Measurements from ENCODE around the gene MCRIP2.

The MCRIP2 gene

DNA sequence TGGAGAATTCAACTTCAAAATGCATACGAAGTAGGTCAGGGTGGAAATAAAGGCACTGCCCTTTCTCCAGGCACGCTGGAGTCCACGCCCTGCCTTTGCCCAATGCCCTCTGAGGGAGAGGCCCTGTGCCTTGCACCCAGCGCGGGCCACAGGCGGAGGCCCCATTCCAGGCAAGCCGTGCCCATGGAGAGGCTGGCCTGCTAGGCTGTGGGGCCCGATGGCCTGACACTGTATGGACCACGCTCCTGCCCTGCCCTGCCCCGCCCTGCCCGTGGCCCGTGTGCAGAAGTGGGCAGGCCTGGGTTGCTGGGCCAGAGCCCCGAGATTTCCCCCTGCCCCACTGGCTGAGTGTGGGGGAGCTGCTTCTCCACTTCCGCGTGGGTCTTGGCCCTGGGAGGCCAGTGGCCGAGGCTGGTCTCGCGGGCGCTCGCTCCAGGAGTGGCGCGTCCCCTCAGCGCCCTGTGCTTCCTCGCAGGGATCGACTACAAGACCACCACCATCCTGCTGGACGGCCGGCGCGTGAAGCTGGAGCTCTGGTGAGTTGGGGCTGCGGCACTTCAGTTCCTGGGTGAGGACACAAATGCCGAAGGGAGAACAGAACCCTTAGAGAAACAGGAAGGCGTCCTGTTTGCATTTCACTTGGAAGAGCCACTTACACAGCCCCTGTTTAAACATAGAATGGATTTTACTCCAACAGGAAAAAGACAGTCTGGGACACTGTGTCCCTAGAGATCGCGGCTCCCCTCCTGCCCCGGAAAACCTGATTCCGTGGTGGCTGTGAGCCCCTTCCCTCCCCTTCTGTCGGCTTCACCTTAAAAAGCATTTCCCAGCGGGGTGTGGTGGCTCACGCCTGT is 24.7 kb upstream of the MCRIP2 start:
- H3K36me3 ChIP-seq (ENCODE audit: control insufficient read depth, insufficient read depth, low read length): peaks cover 9% of the 10 kb centered on the region

DNA sequence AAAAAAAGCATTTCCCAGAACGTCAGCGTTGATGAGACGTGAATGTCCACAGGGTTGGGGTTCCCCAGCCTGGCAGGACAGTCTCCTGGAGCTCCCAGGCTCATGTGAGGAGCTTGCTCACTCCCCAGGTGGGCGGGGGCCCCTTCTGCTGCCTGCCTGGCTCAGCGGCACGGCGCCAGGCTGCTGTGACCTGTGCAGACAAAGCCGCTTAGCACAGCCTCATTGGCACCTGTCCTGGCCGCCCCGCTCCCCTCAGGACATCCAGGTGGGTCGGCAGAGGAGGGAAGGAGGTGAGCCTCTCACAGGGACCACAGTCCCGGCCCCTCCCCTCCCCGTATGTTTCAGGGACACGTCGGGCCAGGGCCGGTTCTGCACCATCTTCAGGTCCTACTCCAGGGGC is 23.8 kb upstream of the MCRIP2 start:
- DNase-seq: no peak
- peaks cover 9% of the 10 kb centered on the region for H3K36me3 ChIP-seq (ENCODE audit: control insufficient read depth, insufficient read depth, low read length)
- no peaks in the 10 kb centered on the region for H3K9me3 ChIP-seq (ENCODE audit: control insufficient read depth, low read length)
- no peaks in the 10 kb centered on the region for H3K4me1 ChIP-seq (ENCODE audit: control insufficient read depth, insufficient read depth, low read length, poor library complexity, severe bottlenecking)
- no peak overlapping the region for H3K4me3 ChIP-seq (ENCODE audit: insufficient read depth, low read depth, low read length, poor library complexity, severe bottlenecking)
- H3K27ac ChIP-seq (ENCODE audit: insufficient read depth, low read length, poor library complexity, severe bottlenecking): no peak overlapping the region
- no peaks in the 10 kb centered on the region for H3K27me3 ChIP-seq (replicated peaks; ENCODE audit: control insufficient read depth, insufficient read depth, low read length, poor library complexity, severe bottlenecking)

More for the DNA sequence above, 24.7 kb upstream of the MCRIP2 start:
- no peaks in the 10 kb centered on the region for H3K27me3 ChIP-seq (replicated peaks; ENCODE audit: control insufficient read depth, insufficient read depth, low read length, poor library complexity, severe bottlenecking)
- no peak overlapping the region for H3K4me3 ChIP-seq (ENCODE audit: insufficient read depth, low read depth, low read length, poor library complexity, severe bottlenecking)
- no peak overlapping the region for H3K27ac ChIP-seq (ENCODE audit: insufficient read depth, low read length, poor library complexity, severe bottlenecking)
- DNase-seq: no peak
- H3K9me3 ChIP-seq (ENCODE audit: control insufficient read depth, low read length): no peaks in the 10 kb centered on the region
- H3K4me1 ChIP-seq (ENCODE audit: control insufficient read depth, insufficient read depth, low read length, poor library complexity, severe bottlenecking): no peaks in the 10 kb centered on the region

DNA sequence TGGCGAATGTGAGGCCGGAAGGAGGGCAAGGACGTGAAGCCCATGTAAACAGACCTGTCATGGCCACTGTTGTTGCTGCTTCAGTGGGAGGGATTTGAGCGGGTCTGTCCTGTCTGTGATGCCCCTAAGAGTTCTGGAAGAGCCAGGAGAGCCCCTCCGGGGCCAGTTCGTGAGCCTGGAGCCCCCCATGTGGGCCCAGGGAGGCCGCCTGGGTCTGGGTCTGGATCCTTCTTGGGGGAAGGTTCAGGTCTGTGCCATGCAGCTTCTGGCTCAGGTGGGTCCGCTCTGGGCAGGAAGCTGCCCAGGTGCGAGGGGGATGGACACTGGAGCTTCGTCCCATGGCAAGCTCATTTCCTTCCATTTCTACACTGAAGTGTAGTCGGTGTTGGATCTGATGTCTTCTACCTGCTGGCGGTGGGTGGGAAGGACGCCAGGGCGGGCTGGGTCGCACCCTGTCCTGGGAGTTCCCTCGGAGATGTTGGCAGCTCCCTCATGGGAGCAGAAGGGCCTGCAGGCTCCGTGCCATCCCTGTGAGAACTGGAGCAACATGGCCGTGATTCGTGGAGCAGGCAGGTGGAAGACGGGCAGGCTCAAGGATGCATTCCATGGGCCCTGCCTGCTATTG is 22.0 kb upstream of the MCRIP2 start:
- no peaks in the 10 kb centered on the region for H3K27me3 ChIP-seq (replicated peaks; ENCODE audit: control insufficient read depth, insufficient read depth, low read length, poor library complexity, severe bottlenecking)
- H3K36me3 ChIP-seq (ENCODE audit: control insufficient read depth, insufficient read depth, low read length): peaks cover 4% of the 10 kb centered on the region
- H3K9me3 ChIP-seq (ENCODE audit: control insufficient read depth, low read length): no peaks in the 10 kb centered on the region
- H3K4me3 ChIP-seq (ENCODE audit: insufficient read depth, low read depth, low read length, poor library complexity, severe bottlenecking): no peak overlapping the region
- H3K27ac ChIP-seq (ENCODE audit: insufficient read depth, low read length, poor library complexity, severe bottlenecking): no peak overlapping the region
- no peaks in the 10 kb centered on the region for H3K4me1 ChIP-seq (ENCODE audit: control insufficient read depth, insufficient read depth, low read length, poor library complexity, severe bottlenecking)
- DNase-seq: no peak

DNA sequence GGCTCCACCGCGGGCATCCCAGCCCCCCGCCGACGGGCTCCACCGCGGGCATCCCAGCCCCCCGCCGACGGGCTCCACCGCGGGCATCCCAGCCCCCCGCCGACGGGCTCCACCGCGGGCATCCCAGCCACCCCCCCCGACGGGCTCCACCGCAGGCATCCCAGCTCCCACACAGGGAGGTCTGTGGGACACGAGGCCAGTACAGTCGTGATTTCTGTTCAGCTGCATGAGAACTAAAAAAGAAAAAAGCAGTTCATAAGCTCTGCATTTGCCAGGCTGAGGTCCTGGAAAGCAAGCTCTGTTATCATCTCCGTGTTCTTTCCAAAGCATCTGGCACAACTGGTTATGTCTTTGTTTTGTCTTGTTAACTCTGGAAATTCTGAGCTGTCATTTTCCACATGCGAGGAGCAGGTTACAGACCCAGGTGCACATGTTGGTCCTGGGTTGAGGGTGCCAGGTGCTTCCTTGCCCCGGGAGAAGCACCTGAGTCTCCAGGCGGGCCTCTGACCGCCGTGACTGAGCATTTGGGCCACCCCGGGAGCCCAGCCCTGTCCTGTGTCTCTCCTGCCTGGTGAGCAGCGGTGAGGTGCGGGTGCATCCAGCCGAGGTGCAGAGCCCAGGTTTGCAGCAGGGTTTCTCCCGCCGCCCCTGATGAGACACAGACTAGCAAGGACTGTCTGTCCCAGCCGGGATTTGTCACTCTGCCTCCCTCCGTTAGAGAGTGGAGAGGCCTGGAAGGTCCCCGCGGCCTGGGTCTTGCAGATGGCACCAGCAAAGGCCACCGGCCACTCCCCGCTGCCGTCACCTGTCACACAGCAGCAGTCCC is 20.7 kb upstream of the MCRIP2 start:
- H3K4me1 ChIP-seq (ENCODE audit: control insufficient read depth, insufficient read depth, low read length, poor library complexity, severe bottlenecking): no peaks in the 10 kb centered on the region
- no peaks in the 10 kb centered on the region for H3K9me3 ChIP-seq (ENCODE audit: control insufficient read depth, low read length)
- DNase-seq: no peak
- no peak overlapping the region for H3K27ac ChIP-seq (ENCODE audit: insufficient read depth, low read length, poor library complexity, severe bottlenecking)
- no peaks in the 10 kb centered on the region for H3K27me3 ChIP-seq (replicated peaks; ENCODE audit: control insufficient read depth, insufficient read depth, low read length, poor library complexity, severe bottlenecking)
- no peak overlapping the region for H3K4me3 ChIP-seq (ENCODE audit: insufficient read depth, low read depth, low read length, poor library complexity, severe bottlenecking)
- peaks cover 4% of the 10 kb centered on the region for H3K36me3 ChIP-seq (ENCODE audit: control insufficient read depth, insufficient read depth, low read length)

DNA sequence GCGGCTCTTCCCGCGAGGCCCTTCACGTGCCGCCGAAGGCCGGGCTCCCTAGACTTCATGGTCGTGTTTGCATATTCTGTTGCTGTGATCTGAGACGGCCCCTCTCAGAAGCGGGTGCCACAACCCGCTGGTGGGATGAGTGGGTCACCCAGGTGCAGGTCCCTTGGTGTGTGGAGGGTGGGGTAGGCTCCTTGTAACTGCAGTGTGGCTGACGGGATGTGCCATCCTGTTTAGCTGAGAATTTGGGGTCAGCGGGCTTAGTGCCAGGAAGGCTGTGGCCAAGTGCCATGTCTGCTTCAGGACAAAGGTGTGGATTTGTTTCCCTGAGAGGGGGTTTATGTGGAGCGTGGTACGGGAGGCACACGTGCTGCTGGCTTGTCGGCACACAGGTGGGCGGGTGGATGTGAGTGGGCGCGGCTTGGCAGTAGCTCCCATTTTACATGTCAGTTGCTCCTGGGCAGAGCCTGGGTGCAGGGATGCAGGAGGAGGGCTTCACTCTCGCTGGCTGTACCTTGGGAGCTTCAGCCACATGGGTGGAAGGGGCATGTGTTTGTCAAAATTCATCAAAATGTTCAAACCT is 20.0 kb upstream of the MCRIP2 start:
- no peaks in the 10 kb centered on the region for H3K9me3 ChIP-seq (ENCODE audit: control insufficient read depth, low read length)
- H3K27ac ChIP-seq (ENCODE audit: insufficient read depth, low read length, poor library complexity, severe bottlenecking): no peak overlapping the region
- H3K36me3 ChIP-seq (ENCODE audit: control insufficient read depth, insufficient read depth, low read length): peaks cover 4% of the 10 kb centered on the region
- no peak overlapping the region for H3K4me3 ChIP-seq (ENCODE audit: insufficient read depth, low read depth, low read length, poor library complexity, severe bottlenecking)
- no peak for DNase-seq
- H3K27me3 ChIP-seq (replicated peaks; ENCODE audit: control insufficient read depth, insufficient read depth, low read length, poor library complexity, severe bottlenecking): no peaks in the 10 kb centered on the region
- H3K4me1 ChIP-seq (ENCODE audit: control insufficient read depth, insufficient read depth, low read length, poor library complexity, severe bottlenecking): no peaks in the 10 kb centered on the region

DNA sequence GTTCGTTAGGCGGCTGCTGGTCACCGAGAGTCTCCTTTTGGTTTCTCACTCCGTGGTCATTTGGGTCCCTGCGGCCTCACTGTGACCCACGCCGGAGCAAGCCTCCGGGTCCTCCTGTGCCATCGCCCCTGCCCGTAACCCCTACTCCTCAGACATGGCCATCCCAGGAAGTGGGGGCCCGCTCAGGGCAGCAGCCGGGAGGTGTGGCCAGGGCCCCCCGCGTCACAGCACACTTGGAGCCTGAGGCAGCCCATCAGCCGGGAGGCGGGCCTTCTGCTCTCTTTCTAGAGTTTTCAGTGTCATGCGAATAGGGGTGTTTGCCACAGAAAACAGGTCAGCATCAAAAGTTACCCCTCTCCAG is 18.7 kb upstream of the MCRIP2 start:
- Histone ChIP-seq H3K4me3 (ENCODE audit: insufficient read depth, low read depth, low read length, poor library complexity, severe bottlenecking) (no peak overlapping the region), H3K36me3 (ENCODE audit: control insufficient read depth, insufficient read depth, low read length) (peaks cover 8% of the 10 kb centered on the region), H3K27ac (ENCODE audit: insufficient read depth, low read length, poor library complexity, severe bottlenecking) (no peak overlapping the region), H3K4me1 (ENCODE audit: control insufficient read depth, insufficient read depth, low read length, poor library complexity, severe bottlenecking) (no peaks in the 10 kb centered on the region), H3K9me3 (ENCODE audit: control insufficient read depth, low read length) (no peaks in the 10 kb centered on the region), H3K27me3 (replicated peaks; ENCODE audit: control insufficient read depth, insufficient read depth, low read length, poor library complexity, severe bottlenecking) (no peaks in the 10 kb centered on the region)
- DNase-seq: no peak

DNA sequence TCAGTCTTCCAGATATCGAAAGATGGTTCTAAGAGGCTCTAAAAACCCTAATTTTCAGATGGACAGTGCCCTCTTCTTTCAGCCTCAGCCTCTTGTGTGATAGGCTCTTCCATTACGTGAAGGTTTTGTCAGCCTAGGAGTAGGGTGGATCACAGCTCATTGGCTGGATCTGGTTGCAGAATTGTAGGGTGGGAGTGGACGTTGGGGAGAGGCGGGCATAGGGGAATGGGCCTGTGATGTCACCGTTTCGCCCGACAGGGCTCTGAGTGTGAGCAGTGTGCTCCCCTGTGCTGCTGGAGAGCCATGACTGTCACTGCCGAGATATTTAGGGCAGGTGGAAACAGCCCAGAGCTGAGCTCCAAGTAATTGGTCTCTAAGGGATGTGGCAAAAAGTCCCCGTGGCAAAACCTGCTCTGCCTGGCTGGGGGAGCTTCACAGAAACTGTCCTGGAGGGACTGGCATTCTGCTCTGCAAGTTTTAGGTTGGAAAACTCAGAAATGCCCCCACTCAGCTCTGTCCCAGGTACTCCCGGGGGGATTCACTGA is 17.0 kb upstream of the MCRIP2 start:
- DNase-seq: no peak
- Histone ChIP-seq H3K9me3 (ENCODE audit: control insufficient read depth, low read length) (no peaks in the 10 kb centered on the region), H3K27me3 (replicated peaks; ENCODE audit: control insufficient read depth, insufficient read depth, low read length, poor library complexity, severe bottlenecking) (no peaks in the 10 kb centered on the region), H3K36me3 (ENCODE audit: control insufficient read depth, insufficient read depth, low read length) (peaks cover 11% of the 10 kb centered on the region), H3K4me3 (ENCODE audit: insufficient read depth, low read depth, low read length, poor library complexity, severe bottlenecking) (no peak overlapping the region), H3K4me1 (ENCODE audit: control insufficient read depth, insufficient read depth, low read length, poor library complexity, severe bottlenecking) (no peaks in the 10 kb centered on the region), H3K27ac (ENCODE audit: insufficient read depth, low read length, poor library complexity, severe bottlenecking) (no peak overlapping the region)

DNA sequence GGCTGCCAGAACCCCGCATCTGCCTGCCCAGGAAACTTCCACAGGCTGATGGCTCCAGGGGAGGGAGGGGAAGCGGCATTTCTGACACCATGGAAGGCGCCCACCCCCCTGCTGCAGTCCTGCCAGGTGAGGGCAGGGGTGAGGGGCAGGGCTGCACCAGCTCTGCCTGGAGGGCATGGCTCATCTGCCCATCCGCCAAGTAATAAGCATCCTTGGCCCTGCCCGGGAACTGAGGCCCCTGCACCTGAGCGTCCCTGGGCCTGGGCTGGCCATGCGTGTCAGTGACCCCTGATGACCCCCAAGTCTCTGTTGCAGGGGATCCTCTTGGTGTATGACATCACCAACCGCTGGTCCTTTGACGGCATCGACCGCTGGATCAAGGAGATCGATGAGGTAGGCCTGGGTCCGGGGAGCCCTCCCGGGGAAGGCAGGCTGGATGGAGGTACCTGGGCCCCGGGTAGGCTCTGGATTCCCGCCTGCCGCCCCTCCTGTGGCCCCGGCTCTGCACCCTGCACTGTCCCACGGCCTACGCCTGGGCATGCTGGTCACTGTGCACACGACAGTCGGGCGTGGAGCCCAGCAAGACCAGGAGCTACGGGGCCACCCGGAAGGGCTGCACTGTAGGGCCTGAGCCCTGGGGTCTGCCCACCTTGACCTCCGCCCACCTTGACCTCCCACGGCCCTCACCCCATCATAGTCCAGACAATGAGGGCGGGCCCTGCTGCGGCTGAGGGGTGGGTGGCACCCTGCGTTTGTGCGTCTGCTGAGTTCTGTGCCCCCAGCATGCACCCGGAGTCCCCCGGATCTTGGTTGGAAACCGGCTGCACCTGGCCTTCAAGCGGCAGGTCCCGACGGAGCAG is 16.3 kb upstream of the MCRIP2 start:
- H3K27me3 ChIP-seq (replicated peaks; ENCODE audit: control insufficient read depth, insufficient read depth, low read length, poor library complexity, severe bottlenecking): no peaks in the 10 kb centered on the region
- DNase-seq: no peak
- H3K36me3 ChIP-seq (ENCODE audit: control insufficient read depth, insufficient read depth, low read length): peaks cover 11% of the 10 kb centered on the region
- no peaks in the 10 kb centered on the region for H3K9me3 ChIP-seq (ENCODE audit: control insufficient read depth, low read length)
- H3K4me3 ChIP-seq (ENCODE audit: insufficient read depth, low read depth, low read length, poor library complexity, severe bottlenecking): no peak overlapping the region
- no peaks in the 10 kb centered on the region for H3K4me1 ChIP-seq (ENCODE audit: control insufficient read depth, insufficient read depth, low read length, poor library complexity, severe bottlenecking)
- H3K27ac ChIP-seq (ENCODE audit: insufficient read depth, low read length, poor library complexity, severe bottlenecking): no peak overlapping the region
